ENCODE data around the gene TTC9B. TPM values are rescaled to one million over a fixed set of nuclear protein-coding genes. Genes with fewer than 3 reads are reported as not detected.

The TTC9B gene
- total and polyA plus RNA-seq, 4 donors: 0.14 TPM; not detected in 3

DNA sequence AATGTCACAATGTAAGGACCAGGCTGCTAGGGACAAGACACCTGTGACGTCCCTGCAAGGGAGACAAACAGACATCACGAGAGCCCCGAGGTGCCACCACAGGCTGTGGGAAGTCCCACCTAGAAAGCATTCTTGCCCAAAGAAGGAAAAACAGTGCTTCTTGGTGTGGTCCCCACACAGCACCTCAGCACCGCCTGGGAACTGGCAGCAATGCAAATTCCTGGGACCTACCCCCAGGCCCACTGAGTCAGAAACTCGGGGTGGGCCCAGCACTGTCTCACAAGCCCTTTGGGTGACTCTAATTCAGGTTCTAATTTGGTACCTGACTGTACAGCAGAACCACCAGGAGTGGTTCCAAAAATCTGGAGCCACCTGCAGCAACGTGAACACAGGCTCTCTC is 22.1 kb upstream of the TTC9B start:
- H3K9me3 ChIP-seq (ENCODE audit: control insufficient read depth in 4 of 4, low read length in 3 of 4): no peaks in the 10 kb centered on the region
- H3K9ac ChIP-seq (ENCODE audit: low read depth in 1 of 2, low read length in 2 of 2): no peak overlapping the region
- TF ChIP-seq EGR1 (IDR thresholded peaks at IDR 0.05; ENCODE audit: low read depth in 2 of 2) (no peak), FOXA1 (IDR thresholded peaks at IDR 0.05) (no peak), TAF1 (conservative IDR thresholded peaks at IDR 0.05) (no peak), JUND (IDR thresholded peaks at IDR 0.05) (no peak), FOXA2 (IDR thresholded peaks at IDR 0.05) (no peak), HNF4A (conservative IDR thresholded peaks at IDR 0.05) (no peak), YY1 (IDR thresholded peaks at IDR 0.05) (no peak)
- TF ChIP-seq, protein P1, sequence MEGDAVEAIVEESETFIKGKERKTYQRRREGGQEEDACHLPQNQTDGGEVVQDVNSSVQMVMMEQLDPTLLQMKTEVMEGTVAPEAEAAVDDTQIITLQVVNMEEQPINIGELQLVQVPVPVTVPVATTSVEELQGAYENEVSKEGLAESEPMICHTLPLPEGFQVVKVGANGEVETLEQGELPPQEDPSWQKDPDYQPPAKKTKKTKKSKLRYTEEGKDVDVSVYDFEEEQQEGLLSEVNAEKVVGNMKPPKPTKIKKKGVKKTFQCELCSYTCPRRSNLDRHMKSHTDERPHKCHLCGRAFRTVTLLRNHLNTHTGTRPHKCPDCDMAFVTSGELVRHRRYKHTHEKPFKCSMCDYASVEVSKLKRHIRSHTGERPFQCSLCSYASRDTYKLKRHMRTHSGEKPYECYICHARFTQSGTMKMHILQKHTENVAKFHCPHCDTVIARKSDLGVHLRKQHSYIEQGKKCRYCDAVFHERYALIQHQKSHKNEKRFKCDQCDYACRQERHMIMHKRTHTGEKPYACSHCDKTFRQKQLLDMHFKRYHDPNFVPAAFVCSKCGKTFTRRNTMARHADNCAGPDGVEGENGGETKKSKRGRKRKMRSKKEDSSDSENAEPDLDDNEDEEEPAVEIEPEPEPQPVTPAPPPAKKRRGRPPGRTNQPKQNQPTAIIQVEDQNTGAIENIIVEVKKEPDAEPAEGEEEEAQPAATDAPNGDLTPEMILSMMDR (IDR thresholded peaks at IDR 0.05; ENCODE audit: low read depth, low read length, missing input control): no peak
- TF ChIP-seq, protein P2, sequence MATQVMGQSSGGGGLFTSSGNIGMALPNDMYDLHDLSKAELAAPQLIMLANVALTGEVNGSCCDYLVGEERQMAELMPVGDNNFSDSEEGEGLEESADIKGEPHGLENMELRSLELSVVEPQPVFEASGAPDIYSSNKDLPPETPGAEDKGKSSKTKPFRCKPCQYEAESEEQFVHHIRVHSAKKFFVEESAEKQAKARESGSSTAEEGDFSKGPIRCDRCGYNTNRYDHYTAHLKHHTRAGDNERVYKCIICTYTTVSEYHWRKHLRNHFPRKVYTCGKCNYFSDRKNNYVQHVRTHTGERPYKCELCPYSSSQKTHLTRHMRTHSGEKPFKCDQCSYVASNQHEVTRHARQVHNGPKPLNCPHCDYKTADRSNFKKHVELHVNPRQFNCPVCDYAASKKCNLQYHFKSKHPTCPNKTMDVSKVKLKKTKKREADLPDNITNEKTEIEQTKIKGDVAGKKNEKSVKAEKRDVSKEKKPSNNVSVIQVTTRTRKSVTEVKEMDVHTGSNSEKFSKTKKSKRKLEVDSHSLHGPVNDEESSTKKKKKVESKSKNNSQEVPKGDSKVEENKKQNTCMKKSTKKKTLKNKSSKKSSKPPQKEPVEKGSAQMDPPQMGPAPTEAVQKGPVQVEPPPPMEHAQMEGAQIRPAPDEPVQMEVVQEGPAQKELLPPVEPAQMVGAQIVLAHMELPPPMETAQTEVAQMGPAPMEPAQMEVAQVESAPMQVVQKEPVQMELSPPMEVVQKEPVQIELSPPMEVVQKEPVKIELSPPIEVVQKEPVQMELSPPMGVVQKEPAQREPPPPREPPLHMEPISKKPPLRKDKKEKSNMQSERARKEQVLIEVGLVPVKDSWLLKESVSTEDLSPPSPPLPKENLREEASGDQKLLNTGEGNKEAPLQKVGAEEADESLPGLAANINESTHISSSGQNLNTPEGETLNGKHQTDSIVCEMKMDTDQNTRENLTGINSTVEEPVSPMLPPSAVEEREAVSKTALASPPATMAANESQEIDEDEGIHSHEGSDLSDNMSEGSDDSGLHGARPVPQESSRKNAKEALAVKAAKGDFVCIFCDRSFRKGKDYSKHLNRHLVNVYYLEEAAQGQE (IDR thresholded peaks at IDR 0.05): no peak
- TF ChIP-seq, protein P3, sequence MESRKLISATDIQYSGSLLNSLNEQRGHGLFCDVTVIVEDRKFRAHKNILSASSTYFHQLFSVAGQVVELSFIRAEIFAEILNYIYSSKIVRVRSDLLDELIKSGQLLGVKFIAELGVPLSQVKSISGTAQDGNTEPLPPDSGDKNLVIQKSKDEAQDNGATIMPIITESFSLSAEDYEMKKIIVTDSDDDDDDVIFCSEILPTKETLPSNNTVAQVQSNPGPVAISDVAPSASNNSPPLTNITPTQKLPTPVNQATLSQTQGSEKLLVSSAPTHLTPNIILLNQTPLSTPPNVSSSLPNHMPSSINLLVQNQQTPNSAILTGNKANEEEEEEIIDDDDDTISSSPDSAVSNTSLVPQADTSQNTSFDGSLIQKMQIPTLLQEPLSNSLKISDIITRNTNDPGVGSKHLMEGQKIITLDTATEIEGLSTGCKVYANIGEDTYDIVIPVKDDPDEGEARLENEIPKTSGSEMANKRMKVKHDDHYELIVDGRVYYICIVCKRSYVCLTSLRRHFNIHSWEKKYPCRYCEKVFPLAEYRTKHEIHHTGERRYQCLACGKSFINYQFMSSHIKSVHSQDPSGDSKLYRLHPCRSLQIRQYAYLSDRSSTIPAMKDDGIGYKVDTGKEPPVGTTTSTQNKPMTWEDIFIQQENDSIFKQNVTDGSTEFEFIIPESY (IDR thresholded peaks at IDR 0.05): no peak
- no peaks in the 10 kb centered on the region for H3K27me3 ChIP-seq (ENCODE audit: control insufficient read depth in 4 of 4, insufficient read depth in 4 of 4, low read length in 3 of 4)
- 94% methylated on average over 6 of the region's 6 CpGs for WGBS
- H3K27ac ChIP-seq (ENCODE audit: low read depth in 1 of 2, low read length in 2 of 2): no peak overlapping the region
- DNase-seq (ENCODE audit: low spot score): no peak
- peaks cover 21 to 62% (median 42%) of the 10 kb centered on the region in 4 donors for H3K36me3 ChIP-seq (ENCODE audit: control insufficient read depth in 4 of 4, insufficient read depth in 3 of 4, low read depth in 1 of 4, low read length in 3 of 4)
- peaks cover 0 to 11% (median 2%) of the 10 kb centered on the region in 4 donors for H3K4me1 ChIP-seq (ENCODE audit: control insufficient read depth in 4 of 4, insufficient read depth in 4 of 4, low read length in 3 of 4)
- H3K4me3 ChIP-seq (ENCODE audit: low read depth in 1 of 3, low read length in 3 of 3): no peak overlapping the region

DNA sequence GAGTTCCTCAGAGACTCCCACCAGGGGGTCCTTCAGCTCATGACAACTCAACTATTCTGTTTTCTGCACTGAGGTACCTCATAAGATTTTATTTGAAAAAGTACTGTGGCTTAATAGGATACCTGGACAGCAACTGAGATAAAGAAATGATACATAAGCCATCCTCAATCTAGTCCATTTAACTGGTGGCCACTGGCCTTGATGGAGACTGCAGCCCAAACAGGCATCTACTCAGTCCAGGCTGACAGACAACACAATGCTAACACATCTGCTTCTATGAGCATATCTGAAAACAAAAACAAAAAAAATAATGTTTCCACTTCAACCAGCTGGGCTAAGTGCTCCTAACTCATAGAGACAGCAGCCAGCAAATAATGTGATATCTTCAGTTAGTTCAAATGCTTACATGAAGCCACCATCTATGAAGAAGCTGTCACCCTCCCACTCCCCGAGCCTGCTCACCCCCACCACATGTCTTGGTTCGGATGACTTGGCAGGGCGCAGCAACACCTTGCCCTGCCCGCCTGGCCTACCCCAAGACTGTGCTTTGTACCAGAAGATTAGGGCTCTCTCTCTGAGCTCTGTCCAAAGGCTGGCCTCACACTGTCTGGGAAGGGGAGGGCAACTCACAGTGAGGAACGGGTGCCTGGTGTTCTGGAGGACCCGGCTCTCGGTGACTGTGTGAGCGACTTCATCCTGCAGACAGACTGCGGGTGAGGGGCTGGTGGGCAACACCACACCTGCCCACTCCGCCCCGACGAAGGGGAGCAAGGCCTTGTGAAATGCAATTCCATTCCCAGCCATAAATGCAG is 21.4 kb upstream of the TTC9B start:
- DNase-seq (ENCODE audit: low spot score): no peak

More for the DNA sequence above, 21.4 kb upstream of the TTC9B start:
- H3K27ac ChIP-seq (ENCODE audit: low read depth in 1 of 2, low read length in 2 of 2): no peak overlapping the region
- peaks cover 22 to 69% (median 45%) of the 10 kb centered on the region in 4 donors for H3K36me3 ChIP-seq (ENCODE audit: control insufficient read depth in 4 of 4, insufficient read depth in 3 of 4, low read depth in 1 of 4, low read length in 3 of 4)
- no peak for TF ChIP-seq JUND (IDR thresholded peaks at IDR 0.05)
- TF ChIP-seq, protein P2 (IDR thresholded peaks at IDR 0.05): no peak
- no peak for TF ChIP-seq GABPA (IDR thresholded peaks at IDR 0.05 in 1 of 2, conservative IDR thresholded peaks at IDR 0.05 in 1 of 2)
- TF ChIP-seq, protein P4, sequence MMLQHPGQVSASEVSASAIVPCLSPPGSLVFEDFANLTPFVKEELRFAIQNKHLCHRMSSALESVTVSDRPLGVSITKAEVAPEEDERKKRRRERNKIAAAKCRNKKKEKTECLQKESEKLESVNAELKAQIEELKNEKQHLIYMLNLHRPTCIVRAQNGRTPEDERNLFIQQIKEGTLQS (IDR thresholded peaks at IDR 0.05): no peak
- TF ChIP-seq RXRA (IDR thresholded peaks at IDR 0.05): no peak
- TF ChIP-seq FOXA2 (IDR thresholded peaks at IDR 0.05): no peak
- no peak for TF ChIP-seq RAD21 (IDR thresholded peaks at IDR 0.05)
- TF ChIP-seq, protein P5, sequence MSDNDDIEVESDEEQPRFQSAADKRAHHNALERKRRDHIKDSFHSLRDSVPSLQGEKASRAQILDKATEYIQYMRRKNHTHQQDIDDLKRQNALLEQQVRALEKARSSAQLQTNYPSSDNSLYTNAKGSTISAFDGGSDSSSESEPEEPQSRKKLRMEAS (IDR thresholded peaks at IDR 0.05): no peak
- TF ChIP-seq EGR1 (IDR thresholded peaks at IDR 0.05; ENCODE audit: low read depth in 2 of 2): no peak
- TF ChIP-seq, protein P1 (IDR thresholded peaks at IDR 0.05; ENCODE audit: low read depth, low read length, missing input control): no peak
- no peaks in the 10 kb centered on the region for H3K9me3 ChIP-seq (ENCODE audit: control insufficient read depth in 4 of 4, low read length in 3 of 4)
- H3K4me1 ChIP-seq (ENCODE audit: control insufficient read depth in 4 of 4, insufficient read depth in 4 of 4, low read length in 3 of 4): peaks cover 0 to 10% (median 2%) of the 10 kb centered on the region in 4 donors
- WGBS: 96% methylated on average over 12 of the region's 12 CpGs
- H3K9ac ChIP-seq (ENCODE audit: low read depth in 1 of 2, low read length in 2 of 2): no peak overlapping the region
- no peak overlapping the region for H3K4me3 ChIP-seq (ENCODE audit: low read depth in 1 of 3, low read length in 3 of 3)
- no peaks in the 10 kb centered on the region for H3K27me3 ChIP-seq (ENCODE audit: control insufficient read depth in 4 of 4, insufficient read depth in 4 of 4, low read length in 3 of 4)

All from liver (tissue), 9 donors.